Activated naive CD4-positive, alpha-beta T cell treated with anti-CD3 and anti-CD28 coated beads for 36 hours (primary cell): ENCODE measurements around the gene RPS24. TPM values are rescaled to one million over a fixed set of nuclear protein-coding genes. Genes with fewer than 3 reads are reported as not detected.
"Not testable (repeated sequence)": the region's sequence is repeated elsewhere in the genome, so short reads cannot be mapped to it uniquely, and the experiment has no call there.

ENCODE experiments used
- CTCF ChIA-PET: fragments of 350-600 bp; sonication (Branson Sonifier 250); formaldehyde crosslinking; loops from one replicate; lab custom pipeline; 2021; ENCODE audit warnings: antibody characterized with exemption; lab: Charles Lee
- DNase-seq: peaks from one replicate; pipeline ENCODE4 v3.0.0-alpha.2; 2020
- H3K27ac Mint-ChIP-seq: one replicate; pipeline ENCODE4 v1.8.0; 2021; ENCODE audit warnings: mild to moderate bottlenecking, mixed read lengths
- H3K27me3 Mint-ChIP-seq: one replicate; pipeline ENCODE4 v1.8.0; 2021; ENCODE audit warnings: low read depth, mixed read lengths
- H3K36me3 Mint-ChIP-seq: one replicate; pipeline ENCODE4 v1.8.0; 2021; ENCODE audit warnings: low read depth, mixed read lengths
- H3K4me1 Mint-ChIP-seq: one replicate; pipeline ENCODE4 v1.8.0; 2021; ENCODE audit warnings: low read depth, mixed read lengths
- H3K4me3 Mint-ChIP-seq: one replicate; pipeline ENCODE4 v1.8.0; 2021; ENCODE audit warnings: mild to moderate bottlenecking, moderate library complexity, mixed read lengths
- H3K9me3 Mint-ChIP-seq: one replicate; pipeline ENCODE4 v1.8.0; 2021; ENCODE audit warnings: mixed read lengths
- intact Hi-C: fragments of 100-400 bp; cut with micrococcal nuclease; formaldehyde crosslinking; loops from one replicate; pipeline ENCODE4 v1.15.1; 2023
- total RNA-seq, 2 experiments: library from RNA; stranded (reverse); gene quantifications; one replicate each; pipeline ENCODE4 v1.2.3, GENCODE V29; 2021

RPS24 gene
- total RNA-seq, 2 experiments from 2014 or later = 2,424 to 2,524 TPM

- Mint-ChIP-seq H3K27ac (no peak overlapping the region), H3K9me3 (no peaks in the 10 kb centered on the region), H3K4me3 (no peak overlapping the region), H3K4me1 (no peaks in the 10 kb centered on the region), H3K27me3 (peaks cover 3% of the 10 kb centered on the region), H3K36me3 (no peaks in the 10 kb centered on the region)
- intact Hi-C loops = no loop called here
- no peak for DNase-seq
- CTCF ChIA-PET = interaction anchor here (0.6 kb wide), 1 partner anchor 980 kb away, joined by 3 read pairs; no protein-coding TSS in a partner anchor
Measured at GRCh38 chr10:78062296-78062695, 28.6 kb downstream of the RPS24 start.

DNA sequence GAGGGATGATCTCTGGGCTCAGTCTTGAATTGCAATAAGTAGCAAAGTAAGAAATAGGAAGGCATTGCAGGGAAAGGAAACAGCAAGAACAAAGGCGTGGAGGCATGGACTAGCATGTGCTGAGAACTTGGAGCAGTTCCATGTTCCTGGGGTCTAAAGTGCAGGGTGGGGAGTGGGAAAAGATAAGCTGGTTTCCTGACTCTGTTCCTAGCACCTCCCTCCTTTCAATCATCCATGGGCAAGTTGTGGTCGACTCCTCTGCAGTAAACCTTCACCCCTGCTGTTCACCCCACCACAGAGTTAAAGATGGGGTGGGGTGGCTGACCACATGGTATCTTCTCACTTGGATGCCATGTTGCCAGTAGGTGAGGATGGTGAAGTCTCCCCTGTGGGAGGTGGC, 29.6 kb downstream of the RPS24 start:
- no peaks in the 10 kb centered on the region for H3K4me1 Mint-ChIP-seq
- no peaks in the 10 kb centered on the region for H3K36me3 Mint-ChIP-seq
- H3K27me3 Mint-ChIP-seq = peaks cover 3% of the 10 kb centered on the region
- no peak overlapping the region for H3K27ac Mint-ChIP-seq
- intact Hi-C loops = no loop called here
- CTCF ChIA-PET = interaction anchor here (0.5 kb wide), 1 partner anchor 1142 kb away, joined by 3 read pairs; no protein-coding TSS in a partner anchor
- H3K9me3 Mint-ChIP-seq = no peaks in the 10 kb centered on the region
- no peak for DNase-seq
- no peak overlapping the region for H3K4me3 Mint-ChIP-seq

DNA sequence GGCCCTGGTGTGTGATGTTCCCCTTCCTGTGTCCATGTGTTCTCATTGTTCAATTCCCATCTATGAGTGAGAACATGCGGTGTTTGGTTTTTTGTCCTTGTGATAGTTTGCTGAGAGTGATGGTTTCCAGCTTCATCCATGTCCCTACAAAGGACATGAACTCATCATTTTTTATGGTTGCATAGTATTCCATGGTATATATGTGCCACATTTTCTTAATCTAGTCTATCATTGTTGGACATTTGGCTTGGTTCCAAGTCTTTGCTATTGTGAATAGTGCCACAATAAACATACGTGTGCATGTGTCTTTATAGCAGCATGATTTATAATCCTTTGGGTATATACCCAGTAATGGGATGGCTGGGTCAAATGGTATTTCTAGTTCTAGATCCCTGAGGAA, 31.3 kb downstream of the RPS24 start:
- CTCF ChIA-PET, H3K36me3 Mint-ChIP-seq, H3K4me1 Mint-ChIP-seq, H3K27ac Mint-ChIP-seq, H3K27me3 Mint-ChIP-seq, H3K4me3 Mint-ChIP-seq, intact Hi-C loops, DNase-seq, H3K9me3 Mint-ChIP-seq: not testable (repeated sequence)

DNA sequence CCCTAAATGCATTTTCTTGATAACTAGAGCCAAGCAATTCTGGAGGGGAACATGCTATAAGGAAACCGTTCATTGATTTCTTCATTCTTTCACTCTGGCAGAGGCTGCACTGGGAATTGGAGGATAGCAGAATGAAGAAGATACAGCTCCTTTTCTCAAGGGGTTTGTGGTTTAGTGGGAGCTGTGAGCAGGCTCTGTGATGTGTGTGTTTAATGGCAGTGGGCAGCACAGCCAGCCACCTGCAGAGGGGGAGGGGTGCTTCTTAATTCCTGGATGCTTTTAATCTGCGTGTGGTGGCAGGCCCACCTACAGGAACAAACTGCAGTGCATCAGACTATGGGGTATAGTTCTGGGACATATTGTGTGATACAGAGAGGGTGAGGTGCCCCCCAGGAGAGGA, 31.9 kb downstream of the RPS24 start:
- peaks cover 3% of the 10 kb centered on the region for H3K27me3 Mint-ChIP-seq
- no peaks in the 10 kb centered on the region for H3K4me1 Mint-ChIP-seq
- CTCF ChIA-PET = no interaction called here
- intact Hi-C loops = no loop called here
- H3K4me3 Mint-ChIP-seq = no peak overlapping the region
- no peaks in the 10 kb centered on the region for H3K9me3 Mint-ChIP-seq
- DNase-seq = no peak
- no peaks in the 10 kb centered on the region for H3K36me3 Mint-ChIP-seq
- no peak overlapping the region for H3K27ac Mint-ChIP-seq

DNA sequence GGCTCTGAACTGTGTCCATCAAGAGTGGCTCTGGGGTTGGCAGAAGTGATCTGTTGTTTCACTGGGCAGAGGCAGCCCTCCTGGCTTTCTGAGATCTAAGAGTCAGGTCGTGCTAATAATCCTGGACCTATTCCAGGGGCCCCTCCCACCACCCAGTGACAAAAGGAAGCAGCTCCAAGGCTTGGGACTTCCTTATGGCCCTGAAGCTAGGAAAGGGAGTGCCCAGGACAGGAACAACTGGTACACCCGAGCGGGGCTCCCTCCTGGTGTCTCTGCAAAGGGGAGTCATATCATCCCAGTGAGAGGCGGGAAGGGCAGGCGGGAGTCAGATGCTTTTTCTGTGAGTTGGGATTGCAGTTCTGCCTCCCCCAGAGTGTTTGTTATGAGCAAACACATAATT, 32.3 kb downstream of the RPS24 start:
- H3K9me3 Mint-ChIP-seq = no peaks in the 10 kb centered on the region
- no peaks in the 10 kb centered on the region for H3K36me3 Mint-ChIP-seq
- no peak for DNase-seq
- no peak overlapping the region for H3K27ac Mint-ChIP-seq
- H3K4me3 Mint-ChIP-seq = no peak overlapping the region
- H3K4me1 Mint-ChIP-seq = no peaks in the 10 kb centered on the region
- CTCF ChIA-PET = no interaction called here
- intact Hi-C loops = no loop called here
- peaks cover 3% of the 10 kb centered on the region for H3K27me3 Mint-ChIP-seq

DNA sequence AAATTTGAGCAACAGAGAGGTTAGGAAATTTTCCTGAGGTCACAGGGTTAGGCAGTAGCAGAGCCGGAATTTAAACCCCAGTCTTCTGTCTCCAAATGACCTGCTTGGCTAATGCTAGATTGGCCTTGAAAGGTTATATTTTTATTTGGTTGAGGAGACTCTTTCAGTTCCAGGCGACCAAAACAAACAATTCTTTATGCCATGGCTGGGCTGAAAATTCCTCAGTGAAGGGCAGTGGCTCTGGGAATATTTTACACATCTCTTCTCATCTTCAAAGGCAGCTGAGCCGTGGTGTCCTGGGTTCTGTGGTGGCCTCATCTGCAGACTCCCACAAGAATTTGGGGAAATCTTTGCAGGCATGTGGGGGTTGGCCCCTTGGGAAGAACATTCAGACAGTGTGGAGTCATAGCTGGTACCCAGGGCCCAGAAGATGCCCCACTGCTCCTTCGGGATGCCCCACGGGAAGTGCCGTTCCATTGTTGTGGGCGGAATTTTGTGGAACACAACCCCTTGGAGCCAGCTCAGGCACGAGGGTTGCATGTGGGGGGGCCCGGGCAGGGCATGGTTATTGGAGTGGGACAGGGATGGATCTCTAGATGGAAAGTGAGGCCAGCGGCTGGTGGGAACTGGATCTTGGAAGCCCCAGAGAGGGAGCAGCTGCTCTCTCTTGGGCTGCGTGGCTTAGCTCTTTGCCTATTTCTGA, 33.2 kb downstream of the RPS24 start:
- Mint-ChIP-seq H3K36me3 (no peaks in the 10 kb centered on the region), H3K4me3 (no peak overlapping the region), H3K4me1 (no peaks in the 10 kb centered on the region), H3K27me3 (peaks cover 3% of the 10 kb centered on the region), H3K27ac (no peak overlapping the region), H3K9me3 (no peaks in the 10 kb centered on the region)
- intact Hi-C loops = no loop called here
- DNase-seq = no peak
- CTCF ChIA-PET = interaction anchor here (1.2 kb wide), 1 partner anchor 109 kb away, joined by 3 read pairs; no protein-coding TSS in a partner anchor

- Mint-ChIP-seq H3K27ac (no peak overlapping the region), H3K4me3 (no peak overlapping the region), H3K36me3 (no peaks in the 10 kb centered on the region), H3K9me3 (peaks cover under 1% of the 10 kb centered on the region), H3K27me3 (no peaks in the 10 kb centered on the region), H3K4me1 (no peaks in the 10 kb centered on the region)
- CTCF ChIA-PET = no interaction called here
- no peak for DNase-seq
- intact Hi-C loops = no loop called here
Measured at GRCh38 chr10:78069151-78069550, 35.5 kb downstream of the RPS24 start.

- DNase-seq, H3K4me3 Mint-ChIP-seq, CTCF ChIA-PET, H3K27me3 Mint-ChIP-seq, H3K4me1 Mint-ChIP-seq, H3K27ac Mint-ChIP-seq, H3K9me3 Mint-ChIP-seq, H3K36me3 Mint-ChIP-seq, intact Hi-C loops: not testable (repeated sequence)
Measured at GRCh38 chr10:78070064-78070463, 36.4 kb downstream of the RPS24 start.

DNA sequence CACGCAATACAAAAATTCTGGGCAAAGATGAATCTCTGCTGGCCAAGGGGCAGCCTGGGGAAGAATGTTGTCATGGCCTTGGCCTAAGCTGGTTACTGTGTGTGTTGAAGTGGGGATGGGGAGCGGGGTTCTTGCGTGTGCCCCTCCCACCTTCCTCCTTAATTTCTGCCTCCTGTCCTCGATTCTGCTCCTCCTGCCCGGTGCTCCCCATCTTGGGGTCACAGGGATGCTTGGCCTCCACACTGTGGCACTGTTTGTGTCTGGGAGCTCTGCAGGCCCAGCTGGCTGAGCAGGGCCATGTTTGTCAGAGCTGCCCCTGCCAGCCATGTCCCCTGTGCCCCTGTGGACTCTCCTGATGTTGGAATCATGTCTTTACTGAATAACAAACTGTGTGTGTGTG, 37.1 kb downstream of the RPS24 start:
- Mint-ChIP-seq H3K9me3 (peaks cover 3% of the 10 kb centered on the region), H3K4me3 (no peak overlapping the region), H3K27ac (no peak overlapping the region), H3K36me3 (no peaks in the 10 kb centered on the region), H3K4me1 (no peaks in the 10 kb centered on the region), H3K27me3 (no peaks in the 10 kb centered on the region)
- DNase-seq = no peak
- intact Hi-C loops = no loop called here
- CTCF ChIA-PET = no interaction called here

GRCh38 chr10:78071140-78071856, 37.6 kb downstream of the RPS24 start:
- no peak overlapping the region for H3K27ac Mint-ChIP-seq
- no peaks in the 10 kb centered on the region for H3K36me3 Mint-ChIP-seq
- peaks cover 4% of the 10 kb centered on the region for H3K9me3 Mint-ChIP-seq
- DNase-seq = no peak
- no peaks in the 10 kb centered on the region for H3K27me3 Mint-ChIP-seq
- H3K4me3 Mint-ChIP-seq = no peak overlapping the region
- no peaks in the 10 kb centered on the region for H3K4me1 Mint-ChIP-seq
- CTCF ChIA-PET = no interaction called here
- intact Hi-C loops = no loop called here

DNA sequence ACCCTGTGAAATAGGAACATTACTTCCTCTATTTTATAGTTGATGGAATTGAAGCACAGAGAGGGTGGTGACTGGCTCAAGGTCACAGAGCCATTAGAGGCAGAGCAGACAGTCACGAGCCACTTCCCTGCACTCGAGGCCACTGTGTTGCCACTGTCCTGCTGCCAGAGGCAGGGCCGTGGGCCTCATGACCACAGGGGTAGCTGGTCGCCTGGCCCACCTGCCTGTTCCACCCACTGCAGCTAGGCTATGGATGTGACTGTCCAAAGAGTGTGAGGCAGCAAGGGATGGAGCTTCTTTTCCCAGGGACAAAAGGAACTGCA, 38.2 kb downstream of the RPS24 start:
- no peaks in the 10 kb centered on the region for H3K36me3 Mint-ChIP-seq
- no peak overlapping the region for H3K4me3 Mint-ChIP-seq
- no peak overlapping the region for H3K27ac Mint-ChIP-seq
- no peaks in the 10 kb centered on the region for H3K4me1 Mint-ChIP-seq
- intact Hi-C loops = no loop called here
- DNase-seq = no peak
- no peaks in the 10 kb centered on the region for H3K27me3 Mint-ChIP-seq
- H3K9me3 Mint-ChIP-seq = peaks cover 6% of the 10 kb centered on the region
- CTCF ChIA-PET = no interaction called here

GRCh38 chr10:78072504-78072903, 38.8 kb downstream of the RPS24 start:
- Mint-ChIP-seq H3K36me3 (no peaks in the 10 kb centered on the region), H3K27me3 (no peaks in the 10 kb centered on the region), H3K4me1 (no peaks in the 10 kb centered on the region), H3K27ac (no peak overlapping the region), H3K4me3 (no peak overlapping the region), H3K9me3 (peaks cover 8% of the 10 kb centered on the region)
- intact Hi-C loops = no loop called here
- no peak for DNase-seq
- CTCF ChIA-PET = no interaction called here

DNA sequence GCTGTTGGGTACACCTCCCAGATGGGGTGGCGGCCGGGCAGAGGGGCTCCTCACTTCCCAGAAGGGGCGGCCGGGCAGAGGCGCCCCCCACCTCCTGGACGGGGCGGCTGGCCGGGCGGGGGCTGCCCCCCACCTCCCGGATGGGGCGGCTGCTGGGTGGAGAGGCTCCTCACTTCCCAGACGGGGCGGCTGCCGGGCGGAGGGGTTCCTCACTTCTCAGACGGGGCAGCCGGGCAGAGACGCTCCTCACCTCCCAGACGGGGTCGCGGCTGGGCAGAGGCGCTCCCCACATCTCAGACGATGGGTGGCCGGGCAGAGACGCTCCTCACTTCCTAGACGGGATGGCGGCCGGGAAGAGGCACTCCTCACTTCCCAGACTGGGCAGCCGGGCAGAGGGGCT, 42.1 kb downstream of the RPS24 start:
- H3K27me3 Mint-ChIP-seq, H3K9me3 Mint-ChIP-seq, DNase-seq, H3K36me3 Mint-ChIP-seq, H3K27ac Mint-ChIP-seq, H3K4me1 Mint-ChIP-seq, CTCF ChIA-PET, intact Hi-C loops, H3K4me3 Mint-ChIP-seq: not testable (repeated sequence)
